ENCODE results near the gene AMZ1. TPM values are rescaled to one million over a fixed set of nuclear protein-coding genes. Genes with fewer than 3 reads are reported as not detected.

The AMZ1 gene
- total and polyA plus RNA-seq, 4 donors: 0.83 to 4.8 (median 3.2) TPM

GRCh38 chr7:2660359-2661095, 27.5 kb upstream of the AMZ1 start:
- Histone ChIP-seq H3K4me3 (ENCODE audit: low read depth, low read length) (no peak overlapping the region), H3K9me3 (ENCODE audit: control insufficient read depth, insufficient read depth, low read length) (no peaks in the 10 kb centered on the region), H3K27me3 (ENCODE audit: control insufficient read depth, insufficient read depth, low read length) (no peaks in the 10 kb centered on the region), H3K4me1 (ENCODE audit: control insufficient read depth, insufficient read depth, low read length) (peaks cover 54% of the 10 kb centered on the region), H3K36me3 (ENCODE audit: control insufficient read depth, insufficient read depth, low read length) (peaks cover 89% of the 10 kb centered on the region), H3K27ac (ENCODE audit: low read depth, low read length) (no peak overlapping the region)
- no peak for DNase-seq (ENCODE audit: low read depth in 4 of 6, low spot score in 6 of 6)
- WGBS (ENCODE audit: insufficient coverage): 72% methylated on average over 24 of the region's 36 CpGs

GRCh38 chr7:2661096-2661449, 26.9 kb upstream of the AMZ1 start:
- Histone ChIP-seq H3K27ac (ENCODE audit: low read depth, low read length) (no peak overlapping the region), H3K27me3 (ENCODE audit: control insufficient read depth, insufficient read depth, low read length) (no peaks in the 10 kb centered on the region), H3K36me3 (ENCODE audit: control insufficient read depth, insufficient read depth, low read length) (peaks cover 86% of the 10 kb centered on the region), H3K4me1 (ENCODE audit: control insufficient read depth, insufficient read depth, low read length) (peaks cover 57% of the 10 kb centered on the region), H3K4me3 (ENCODE audit: low read depth, low read length) (no peak overlapping the region), H3K9me3 (ENCODE audit: control insufficient read depth, insufficient read depth, low read length) (no peaks in the 10 kb centered on the region)
- 86% methylated on average over 10 of the region's 10 CpGs for WGBS (ENCODE audit: insufficient coverage)
- no peak for DNase-seq (ENCODE audit: low read depth in 4 of 6, low spot score in 6 of 6)

GRCh38 chr7:2661602-2662272, 26.3 kb upstream of the AMZ1 start:
- no peak for DNase-seq (ENCODE audit: low read depth in 4 of 6, low spot score in 6 of 6)
- Histone ChIP-seq H3K4me1 (ENCODE audit: control insufficient read depth, insufficient read depth, low read length) (peaks cover 57% of the 10 kb centered on the region), H3K27ac (ENCODE audit: low read depth, low read length) (no peak overlapping the region), H3K27me3 (ENCODE audit: control insufficient read depth, insufficient read depth, low read length) (no peaks in the 10 kb centered on the region), H3K9me3 (ENCODE audit: control insufficient read depth, insufficient read depth, low read length) (no peaks in the 10 kb centered on the region), H3K36me3 (ENCODE audit: control insufficient read depth, insufficient read depth, low read length) (peaks cover 79% of the 10 kb centered on the region), H3K4me3 (ENCODE audit: low read depth, low read length) (no peak overlapping the region)
- 83% methylated on average over 41 of the region's 43 CpGs for WGBS (ENCODE audit: insufficient coverage)

- 57% methylated on average over 28 of the region's 33 CpGs for WGBS (ENCODE audit: insufficient coverage)
Measured at GRCh38 chr7:2662273-2663120, 25.5 kb upstream of the AMZ1 start.

GRCh38 chr7:2663121-2663886, 24.7 kb upstream of the AMZ1 start:
- H3K27me3 ChIP-seq (ENCODE audit: control insufficient read depth, insufficient read depth, low read length): no peaks in the 10 kb centered on the region
- no peak overlapping the region for H3K27ac ChIP-seq (ENCODE audit: low read depth, low read length)
- H3K36me3 ChIP-seq (ENCODE audit: control insufficient read depth, insufficient read depth, low read length): peaks cover 64% of the 10 kb centered on the region
- WGBS (ENCODE audit: insufficient coverage): 58% methylated on average over 29 of the region's 30 CpGs
- H3K4me1 ChIP-seq (ENCODE audit: control insufficient read depth, insufficient read depth, low read length): peaks cover 57% of the 10 kb centered on the region
- no peak overlapping the region for H3K4me3 ChIP-seq (ENCODE audit: low read depth, low read length)
- H3K9me3 ChIP-seq (ENCODE audit: control insufficient read depth, insufficient read depth, low read length): no peaks in the 10 kb centered on the region
- no peak for DNase-seq (ENCODE audit: low read depth in 4 of 6, low spot score in 6 of 6)

More at GRCh38 chr7:2662273-2663120, 25.5 kb upstream of the AMZ1 start:
- DNase-seq (ENCODE audit: low read depth in 4 of 6, low spot score in 6 of 6): no peak
- Histone ChIP-seq H3K9me3 (ENCODE audit: control insufficient read depth, insufficient read depth, low read length) (no peaks in the 10 kb centered on the region), H3K4me1 (ENCODE audit: control insufficient read depth, insufficient read depth, low read length) (peaks cover 57% of the 10 kb centered on the region), H3K4me3 (ENCODE audit: low read depth, low read length) (no peak overlapping the region), H3K27ac (ENCODE audit: low read depth, low read length) (no peak overlapping the region), H3K27me3 (ENCODE audit: control insufficient read depth, insufficient read depth, low read length) (no peaks in the 10 kb centered on the region), H3K36me3 (ENCODE audit: control insufficient read depth, insufficient read depth, low read length) (peaks cover 72% of the 10 kb centered on the region)

- DNase-seq (ENCODE audit: low read depth in 4 of 6, low spot score in 6 of 6): no peak
- Histone ChIP-seq H3K9me3 (ENCODE audit: control insufficient read depth, insufficient read depth, low read length) (no peaks in the 10 kb centered on the region), H3K27ac (ENCODE audit: low read depth, low read length) (no peak overlapping the region), H3K4me3 (ENCODE audit: low read depth, low read length) (no peak overlapping the region), H3K36me3 (ENCODE audit: control insufficient read depth, insufficient read depth, low read length) (peaks cover 57% of the 10 kb centered on the region), H3K4me1 (ENCODE audit: control insufficient read depth, insufficient read depth, low read length) (peaks cover 57% of the 10 kb centered on the region), H3K27me3 (ENCODE audit: control insufficient read depth, insufficient read depth, low read length) (no peaks in the 10 kb centered on the region)
- no CpG with 5 or more reads among the region's 4 CpGs for WGBS (ENCODE audit: insufficient coverage)
Measured at GRCh38 chr7:2663960-2664359, 24.0 kb upstream of the AMZ1 start.

GRCh38 chr7:2665359-2665791, 22.6 kb upstream of the AMZ1 start:
- Histone ChIP-seq H3K27me3 (ENCODE audit: control insufficient read depth, insufficient read depth, low read length) (no peaks in the 10 kb centered on the region), H3K4me1 (ENCODE audit: control insufficient read depth, insufficient read depth, low read length) (peaks cover 43% of the 10 kb centered on the region), H3K4me3 (ENCODE audit: low read depth, low read length) (no peak overlapping the region), H3K9me3 (ENCODE audit: control insufficient read depth, insufficient read depth, low read length) (no peaks in the 10 kb centered on the region), H3K27ac (ENCODE audit: low read depth, low read length) (no peak overlapping the region), H3K36me3 (ENCODE audit: control insufficient read depth, insufficient read depth, low read length) (peaks cover 43% of the 10 kb centered on the region)
- 36% methylated on average over 33 of the region's 33 CpGs for WGBS (ENCODE audit: insufficient coverage)
- peak in 1 of 6 donors; percentile 28 for DNase-seq (ENCODE audit: low read depth in 4 of 6, low spot score in 6 of 6)

GRCh38 chr7:2666155-2666554, 21.8 kb upstream of the AMZ1 start:
- 66% methylated on average over 3 of the region's 6 CpGs for WGBS (ENCODE audit: insufficient coverage)
- no peaks in the 10 kb centered on the region for H3K27me3 ChIP-seq (ENCODE audit: control insufficient read depth, insufficient read depth, low read length)
- peaks cover 35% of the 10 kb centered on the region for H3K36me3 ChIP-seq (ENCODE audit: control insufficient read depth, insufficient read depth, low read length)
- no peak overlapping the region for H3K27ac ChIP-seq (ENCODE audit: low read depth, low read length)
- no peak overlapping the region for H3K4me3 ChIP-seq (ENCODE audit: low read depth, low read length)
- no peaks in the 10 kb centered on the region for H3K9me3 ChIP-seq (ENCODE audit: control insufficient read depth, insufficient read depth, low read length)
- peaks cover 40% of the 10 kb centered on the region for H3K4me1 ChIP-seq (ENCODE audit: control insufficient read depth, insufficient read depth, low read length)
- no peak for DNase-seq (ENCODE audit: low read depth in 4 of 6, low spot score in 6 of 6)

GRCh38 chr7:2666588-2667250, 21.3 kb upstream of the AMZ1 start:
- DNase-seq (ENCODE audit: low read depth in 4 of 6, low spot score in 6 of 6): no peak
- H3K9me3 ChIP-seq (ENCODE audit: control insufficient read depth, insufficient read depth, low read length): no peaks in the 10 kb centered on the region
- H3K4me1 ChIP-seq (ENCODE audit: control insufficient read depth, insufficient read depth, low read length): peaks cover 38% of the 10 kb centered on the region
- WGBS (ENCODE audit: insufficient coverage): 84% methylated on average over 17 of the region's 18 CpGs
- H3K27me3 ChIP-seq (ENCODE audit: control insufficient read depth, insufficient read depth, low read length): no peaks in the 10 kb centered on the region
- H3K4me3 ChIP-seq (ENCODE audit: low read depth, low read length): no peak overlapping the region
- peaks cover 30% of the 10 kb centered on the region for H3K36me3 ChIP-seq (ENCODE audit: control insufficient read depth, insufficient read depth, low read length)
- no peak overlapping the region for H3K27ac ChIP-seq (ENCODE audit: low read depth, low read length)

All from spinal cord (tissue), 10 donors.